ENCODE data around the gene MALT1. TPM values are rescaled to one million over a fixed set of nuclear protein-coding genes. Genes with fewer than 3 reads are reported as not detected.
A peak's percentile ranks its signal among the peaks of the same experiment; 100 is the strongest.

Gene MALT1
- total RNA-seq, 5 donors from 2014 or later (not counting 1 experiment from before 2014, with no cell fraction given) = 54.5 to 83.2 (median 69.5) TPM

- no peaks in the 10 kb centered on the region for H3K9me3 Mint-ChIP-seq
- H3K4me3 ChIP-seq (ENCODE audit: control insufficient read depth in 1 of 2, extremely low read depth in 1 of 2, low read length in 1 of 2) = no peak overlapping the region
- peaks cover 12 to 53% of the 10 kb centered on the region in 2 donors for H3K36me3 ChIP-seq (ENCODE audit: control insufficient read depth in 2 of 2, extremely low read depth in 1 of 2, insufficient read depth in 1 of 2, low read length in 1 of 2)
- H3K27me3 Mint-ChIP-seq = no peaks in the 10 kb centered on the region
- H3K27ac ChIP-seq (ENCODE audit: low read length) = no peak overlapping the region
- H3K9me3 ChIP-seq = no peaks in the 10 kb centered on the region
- H3K4me1 ChIP-seq (ENCODE audit: control insufficient read depth in 1 of 2, extremely low read depth in 1 of 2, insufficient read depth in 2 of 2, low read length in 2 of 2) = no peaks in the 10 kb centered on the region
- ATAC-seq (replicated peaks in 1 of 4) = no peak
- H3K27ac Mint-ChIP-seq = no peak overlapping the region
- no CpG with 5 or more reads among the region's 1 CpG for WGBS (ENCODE audit: insufficient coverage)
- ChIA-PET POLR2A (no interaction called here), CTCF (no interaction called here)
- no peak overlapping the region for H3K4me3 Mint-ChIP-seq
- H3K36me3 Mint-ChIP-seq = peaks cover 68% of the 10 kb centered on the region
- H3K27me3 ChIP-seq (replicated peaks in 1 of 2; ENCODE audit: control insufficient read depth in 2 of 2, extremely low read depth in 1 of 2, insufficient read depth in 2 of 2, low read length in 1 of 2) = no peaks in the 10 kb centered on the region
- peaks cover 1 to 5% (median 4%) of the 10 kb centered on the region in 3 donors for H3K4me1 Mint-ChIP-seq
- DNase-seq = no peak
Measured at GRCh38 chr18:58733866-58734265, 62.6 kb downstream of the MALT1 start.

- Histone ChIP-seq H3K27ac (ENCODE audit: low read length) (no peak overlapping the region), H3K4me3 (ENCODE audit: control insufficient read depth in 1 of 2, extremely low read depth in 1 of 2, low read length in 1 of 2) (no peak overlapping the region), H3K36me3 (ENCODE audit: control insufficient read depth in 2 of 2, extremely low read depth in 1 of 2, insufficient read depth in 1 of 2, low read length in 1 of 2) (peaks cover 9 to 59% of the 10 kb centered on the region in 2 donors), H3K4me1 (ENCODE audit: control insufficient read depth in 1 of 2, extremely low read depth in 1 of 2, insufficient read depth in 2 of 2, low read length in 2 of 2) (no peaks in the 10 kb centered on the region), H3K27me3 (replicated peaks in 1 of 2; ENCODE audit: control insufficient read depth in 2 of 2, extremely low read depth in 1 of 2, insufficient read depth in 2 of 2, low read length in 1 of 2) (no peaks in the 10 kb centered on the region), H3K9me3 (no peaks in the 10 kb centered on the region)
- Mint-ChIP-seq H3K4me1 (peaks cover 4 to 9% (median 5%) of the 10 kb centered on the region in 3 donors), H3K4me3 (no peak overlapping the region), H3K36me3 (peaks cover 62% of the 10 kb centered on the region), H3K9me3 (no peaks in the 10 kb centered on the region), H3K27ac (no peak overlapping the region), H3K27me3 (no peaks in the 10 kb centered on the region)
- WGBS (ENCODE audit: insufficient coverage) = no CpG with 5 or more reads among the region's 3 CpGs
- POLR2A ChIA-PET = no interaction called here
- DNase-seq (no peak), ATAC-seq (replicated peaks in 1 of 4) (no peak)
- CTCF ChIA-PET = no interaction called here
Measured at GRCh38 chr18:58738322-58738721, 67.1 kb downstream of the MALT1 start.

GRCh38 chr18:58745914-58746313 is 74.6 kb downstream of the MALT1 start:
- Histone ChIP-seq H3K4me1 (ENCODE audit: control insufficient read depth in 1 of 2, extremely low read depth in 1 of 2, insufficient read depth in 2 of 2, low read length in 2 of 2) (no peaks in the 10 kb centered on the region), H3K27ac (ENCODE audit: low read length) (no peak overlapping the region), H3K9me3 (peaks cover 11% of the 10 kb centered on the region), H3K4me3 (ENCODE audit: control insufficient read depth in 1 of 2, extremely low read depth in 1 of 2, low read length in 1 of 2) (no peak overlapping the region), H3K27me3 (replicated peaks in 1 of 2; ENCODE audit: control insufficient read depth in 2 of 2, extremely low read depth in 1 of 2, insufficient read depth in 2 of 2, low read length in 1 of 2) (no peaks in the 10 kb centered on the region), H3K36me3 (ENCODE audit: control insufficient read depth in 2 of 2, extremely low read depth in 1 of 2, insufficient read depth in 1 of 2, low read length in 1 of 2) (peaks cover 0 to 66% of the 10 kb centered on the region in 2 donors)
- H3K9me3 Mint-ChIP-seq = peaks cover 5 to 17% (median 13%) of the 10 kb centered on the region in 3 donors
- no peak for DNase-seq
- CTCF ChIA-PET = interaction anchor here (0.6 to 0.8 kb wide), 4 partner anchors 14 to 47 kb away, joined by 3 to 4 read pairs (median 3); no protein-coding TSS in a partner anchor
- no peak for ATAC-seq (replicated peaks in 1 of 4)
- H3K4me1 Mint-ChIP-seq = peaks cover 0 to under 1% (median 0%) of the 10 kb centered on the region in 3 donors
- peak overlapping the region in 1 of 2 donors; percentile 46 for H3K27ac Mint-ChIP-seq
- H3K4me3 Mint-ChIP-seq = no peak overlapping the region
- peaks cover 73% of the 10 kb centered on the region for H3K36me3 Mint-ChIP-seq
- no peaks in the 10 kb centered on the region for H3K27me3 Mint-ChIP-seq
- POLR2A ChIA-PET = interaction anchor here in 1 of 2 donors (0.7 kb wide), 1 partner anchor 9 kb away, joined by 3 read pairs; no protein-coding TSS in a partner anchor
- no CpG with 5 or more reads among the region's 2 CpGs for WGBS (ENCODE audit: insufficient coverage)

- peaks cover 11% of the 10 kb centered on the region for H3K9me3 ChIP-seq
- Mint-ChIP-seq H3K27me3 (no peaks in the 10 kb centered on the region), H3K4me1 (peaks cover 0 to 6% (median 4%) of the 10 kb centered on the region in 3 donors), H3K9me3 (peaks cover 5 to 17% (median 13%) of the 10 kb centered on the region in 3 donors), H3K36me3 (peaks cover 66% of the 10 kb centered on the region), H3K4me3 (no peak overlapping the region), H3K27ac (no peak overlapping the region)
- peaks cover 0 to 58% of the 10 kb centered on the region in 2 donors for H3K36me3 ChIP-seq (ENCODE audit: control insufficient read depth in 2 of 2, extremely low read depth in 1 of 2, insufficient read depth in 1 of 2, low read length in 1 of 2)
- H3K4me3 ChIP-seq (ENCODE audit: control insufficient read depth in 1 of 2, extremely low read depth in 1 of 2, low read length in 1 of 2) = peak overlapping the region in 1 of 2 donors; percentile 19
- ChIA-PET POLR2A (interaction anchor here in 1 of 2 donors (0.5 kb wide), 1 partner anchor 49 kb away, joined by 3 read pairs; no protein-coding TSS in a partner anchor), CTCF (interaction anchor here (0.6 to 2.7 kb wide), 5 partner anchors 15 to 220 kb away, joined by 3 to 13 read pairs (median 3); no protein-coding TSS in a partner anchor)
- 100% methylated on average over 1 of the region's 1 CpG for WGBS (ENCODE audit: insufficient coverage)
- no peaks in the 10 kb centered on the region for H3K27me3 ChIP-seq (replicated peaks in 1 of 2; ENCODE audit: control insufficient read depth in 2 of 2, extremely low read depth in 1 of 2, insufficient read depth in 2 of 2, low read length in 1 of 2)
- DNase-seq = no peak
- H3K27ac ChIP-seq (ENCODE audit: low read length) = no peak overlapping the region
- no peaks in the 10 kb centered on the region for H3K4me1 ChIP-seq (ENCODE audit: control insufficient read depth in 1 of 2, extremely low read depth in 1 of 2, insufficient read depth in 2 of 2, low read length in 2 of 2)
- ATAC-seq (replicated peaks in 1 of 4) = no peak
Measured at GRCh38 chr18:58748899-58749595, 77.8 kb downstream of the MALT1 start.

GRCh38 chr18:58753976-58754375 is 82.7 kb downstream of the MALT1 start:
- ATAC-seq (replicated peaks in 1 of 4) (no peak), DNase-seq (no peak)
- peaks cover 0 to 12% of the 10 kb centered on the region in 2 donors for H3K36me3 ChIP-seq (ENCODE audit: control insufficient read depth in 2 of 2, extremely low read depth in 1 of 2, insufficient read depth in 1 of 2, low read length in 1 of 2)
- no peaks in the 10 kb centered on the region for H3K9me3 ChIP-seq
- no peaks in the 10 kb centered on the region for H3K27me3 Mint-ChIP-seq
- WGBS (ENCODE audit: insufficient coverage) = no CpG with 5 or more reads among the region's 3 CpGs
- H3K4me3 Mint-ChIP-seq = no peak overlapping the region
- H3K27me3 ChIP-seq (replicated peaks in 1 of 2; ENCODE audit: control insufficient read depth in 2 of 2, extremely low read depth in 1 of 2, insufficient read depth in 2 of 2, low read length in 1 of 2) = no peaks in the 10 kb centered on the region
- peak overlapping the region in 1 of 2 donors; percentile 63 for H3K27ac Mint-ChIP-seq
- H3K9me3 Mint-ChIP-seq = peaks cover 0 to 3% (median 0%) of the 10 kb centered on the region in 3 donors
- no peak overlapping the region for H3K4me3 ChIP-seq (ENCODE audit: control insufficient read depth in 1 of 2, extremely low read depth in 1 of 2, low read length in 1 of 2)
- POLR2A ChIA-PET = interaction anchor here in 1 of 2 donors (0.6 kb wide), 1 partner anchor 82 kb away, joined by 10 read pairs; no protein-coding TSS in a partner anchor
- peaks cover 20% of the 10 kb centered on the region for H3K36me3 Mint-ChIP-seq
- CTCF ChIA-PET = interaction anchor here (1.2 to 2.5 kb wide), 2 partner anchors 10 kb away, joined by 4 to 8 read pairs; no protein-coding TSS in a partner anchor
- peaks cover 15 to 24% of the 10 kb centered on the region in 2 experiments for H3K4me1 ChIP-seq (ENCODE audit: control insufficient read depth in 1 of 2, extremely low read depth in 1 of 2, insufficient read depth in 2 of 2, low read length in 2 of 2)
- H3K4me1 Mint-ChIP-seq = peaks cover 27 to 44% (median 37%) of the 10 kb centered on the region in 3 donors
- H3K27ac ChIP-seq (ENCODE audit: low read length) = no peak overlapping the region

- peaks cover 15 to 24% of the 10 kb centered on the region in 2 experiments for H3K4me1 ChIP-seq (ENCODE audit: control insufficient read depth in 1 of 2, extremely low read depth in 1 of 2, insufficient read depth in 2 of 2, low read length in 2 of 2)
- Mint-ChIP-seq H3K27ac (peak overlapping the region; percentile 44 to 56), H3K9me3 (peaks cover 0 to 3% (median 0%) of the 10 kb centered on the region in 3 donors), H3K27me3 (no peaks in the 10 kb centered on the region), H3K4me3 (peak overlapping the region in 1 of 3 donors; percentile 38), H3K4me1 (peaks cover 27 to 44% (median 40%) of the 10 kb centered on the region in 3 donors), H3K36me3 (peaks cover 14% of the 10 kb centered on the region)
- H3K27me3 ChIP-seq (replicated peaks in 1 of 2; ENCODE audit: control insufficient read depth in 2 of 2, extremely low read depth in 1 of 2, insufficient read depth in 2 of 2, low read length in 1 of 2) = no peaks in the 10 kb centered on the region
- H3K27ac ChIP-seq (ENCODE audit: low read length) = peak overlapping the region; percentile 4
- ChIA-PET POLR2A (interaction anchor here in 1 of 2 donors (0.5 to 0.6 kb wide), 2 partner anchors 37 to 82 kb away, joined by 4 to 10 read pairs; no protein-coding TSS in a partner anchor), CTCF (interaction anchor here (1.2 to 2.5 kb wide), 3 partner anchors 9 kb away, joined by 4 to 8 read pairs (median 5); no protein-coding TSS in a partner anchor)
- H3K4me3 ChIP-seq (ENCODE audit: control insufficient read depth in 1 of 2, extremely low read depth in 1 of 2, low read length in 1 of 2) = no peak overlapping the region
- H3K9me3 ChIP-seq = no peaks in the 10 kb centered on the region
- WGBS (ENCODE audit: insufficient coverage) = 45% methylated on average over 5 of the region's 10 CpGs
- H3K36me3 ChIP-seq (ENCODE audit: control insufficient read depth in 2 of 2, extremely low read depth in 1 of 2, insufficient read depth in 1 of 2, low read length in 1 of 2) = peaks cover 0 to 6% of the 10 kb centered on the region in 2 donors
- DNase-seq = peak in 4 of 35 experiments; percentile 2 to 32 (median 16)
- ATAC-seq (replicated peaks in 1 of 4) = peak in 3 of 4 experiments; percentile 27 to 57 (median 35)
Measured at GRCh38 chr18:58754544-58755068, 83.3 kb downstream of the MALT1 start.
